Body of pancreas (tissue), 4 donors: Measurements from ENCODE around the gene CARD11. TPM values are rescaled to one million over a fixed set of nuclear protein-coding genes. Genes with fewer than 3 reads are reported as not detected.

Experiments used
- ATAC-seq: fragments of 150-250 bp; one replicate; pipeline ENCODE4 v1.9.1; 2016
- DNase-seq, 4 donors: peaks; one replicate each; pipeline ENCODE4 v3.0.0-alpha.2; 2019
- H3K27ac ChIP-seq, 4 donors: fragments of 200-600 bp; sonication (generic); 1 replicate in 3 of 4; 2 replicates in 1 of 4; pipeline versions ENCODE4 v1.5.1 to v1.6.1; 2016 to 2019; ENCODE audit warnings: mild to moderate bottlenecking in 1 of 4, mixed read lengths in 1 of 4, moderate library complexity in 1 of 4
- H3K27me3 ChIP-seq, 2 donors: fragments of 200-600 bp; sonication (generic); one replicate each; pipeline ENCODE4 v1.6.0; 2016; ENCODE audit warnings: mild to moderate bottlenecking in 1 of 2
- H3K36me3 ChIP-seq, 2 donors: fragments of 200-600 bp; sonication (generic); replicated peaks in 1 of 2; 2 replicates each; pipeline ENCODE4 v1.5.1; 2016; ENCODE audit warnings: low read depth in 2 of 2; ENCODE audit not compliant: insufficient read depth in 1 of 2
- H3K4me1 ChIP-seq: fragments of 200-600 bp; sonication (generic); one replicate; pipeline ENCODE4 v1.6.0; 2016
- H3K4me3 ChIP-seq, 2 donors: fragments of 200-600 bp; sonication (generic); 1 replicate in 1 of 2; 2 replicates in 1 of 2; pipeline ENCODE4 v1.5.1; 2016 to 2019
- H3K9me3 ChIP-seq, 3 donors: fragments of 200-600 bp; sonication (generic); 1 replicate in 2 of 3; 2 replicates in 1 of 3; pipeline ENCODE4 v1.5.1; 2016
- CTCF ChIP-seq, 7 experiments: fragments of 450-650 bp in 4 of 7; fragments of 200-600 bp in 3 of 7; sonication (generic) in 3 of 7; IDR thresholded peaks; one replicate each; pipeline ENCODE4 v1.5.1; 2016 to 2019; ENCODE audit warnings: antibody characterized with exemption in 7 of 7
- POLR2A ChIP-seq, 3 donors: fragments of 450-650 bp; IDR thresholded peaks; one replicate each; pipeline ENCODE4 v1.6.1; 2016; ENCODE audit warnings: antibody characterized with exemption in 3 of 3, mild to moderate bottlenecking in 2 of 3
- WGBS, 2 donors: methylation state at CpG; one replicate each; pipeline ENCODE4 v1.1.5; 2017; 5-methylcytosine and 5-hydroxymethylcytosine counted together
- intact Hi-C: fragments of 100-400 bp; cut with DNase I; formaldehyde crosslinking; loops from one replicate; pipeline ENCODE4 v1.15.1; 2023
- total RNA-seq, 2 donors: library from RNA; depleted of rRNA; stranded (reverse); fragments of >200 nt; gene quantifications; one replicate each; pipeline ENCODE4 v1.1.0, GENCODE V29; 2016

Gene CARD11
- total RNA-seq, 2 donors from 2014 or later: 2.0 to 3.4 TPM

GRCh38 chr7:3078514-3078913 lies 34.8 kb upstream of the CARD11 start:
- Histone ChIP-seq H3K9me3 (no peaks in the 10 kb centered on the region), H3K4me1 (no peaks in the 10 kb centered on the region), H3K27ac (no peak overlapping the region), H3K36me3 (no peaks in the 10 kb centered on the region), H3K4me3 (no peak overlapping the region), H3K27me3 (no peaks in the 10 kb centered on the region)
- no peak for TF ChIP-seq POLR2A (IDR thresholded peaks at IDR 0.05)
- no peak for TF ChIP-seq CTCF (IDR thresholded peaks at IDR 0.05)
- 77 to 82% methylated on average over 7 of the region's 7 CpGs for WGBS, 2 donors
- DNase-seq (no peak), ATAC-seq (no peak)
- intact Hi-C loops: no loop called here

GRCh38 chr7:3076700-3077099 lies 33.0 kb upstream of the CARD11 start:
- intact Hi-C loops: no loop called here
- no peak overlapping the region for H3K27ac ChIP-seq
- no peaks in the 10 kb centered on the region for H3K27me3 ChIP-seq
- no peaks in the 10 kb centered on the region for H3K36me3 ChIP-seq
- H3K4me1 ChIP-seq: no peaks in the 10 kb centered on the region
- 72 to 90% methylated on average over 4 of the region's 4 CpGs for WGBS, 2 donors
- H3K9me3 ChIP-seq: no peaks in the 10 kb centered on the region
- ATAC-seq (no peak), DNase-seq (no peak)
- TF ChIP-seq POLR2A (IDR thresholded peaks at IDR 0.05) (no peak), CTCF (IDR thresholded peaks at IDR 0.05) (no peak)
- H3K4me3 ChIP-seq: no peak overlapping the region

GRCh38 chr7:3076163-3076562 lies 32.5 kb upstream of the CARD11 start:
- intact Hi-C loops: no loop called here
- TF ChIP-seq CTCF (IDR thresholded peaks at IDR 0.05) (no peak), POLR2A (IDR thresholded peaks at IDR 0.05) (no peak)
- WGBS, 2 donors: 75 to 77% methylated on average over 3 of the region's 3 CpGs
- no peak overlapping the region for H3K4me3 ChIP-seq
- H3K4me1 ChIP-seq: no peaks in the 10 kb centered on the region
- ATAC-seq: no peak
- H3K36me3 ChIP-seq: no peaks in the 10 kb centered on the region
- H3K27me3 ChIP-seq: no peaks in the 10 kb centered on the region
- no peaks in the 10 kb centered on the region for H3K9me3 ChIP-seq
- no peak for DNase-seq
- H3K27ac ChIP-seq: no peak overlapping the region

- DNase-seq (no peak), ATAC-seq (no peak)
- Histone ChIP-seq H3K4me1 (no peaks in the 10 kb centered on the region), H3K27ac (no peak overlapping the region), H3K9me3 (no peaks in the 10 kb centered on the region), H3K36me3 (no peaks in the 10 kb centered on the region), H3K27me3 (no peaks in the 10 kb centered on the region), H3K4me3 (no peak overlapping the region)
- no peak for TF ChIP-seq POLR2A (IDR thresholded peaks at IDR 0.05)
- no peak for TF ChIP-seq CTCF (IDR thresholded peaks at IDR 0.05)
- intact Hi-C loops: no loop called here
- 69 to 70% methylated on average over 4 of the region's 4 CpGs for WGBS, 2 donors
Observed at GRCh38 chr7:3075441-3075840, 31.8 kb upstream of the CARD11 start.

GRCh38 chr7:3074459-3074821 lies 30.8 kb upstream of the CARD11 start:
- H3K9me3 ChIP-seq: no peaks in the 10 kb centered on the region
- TF ChIP-seq POLR2A (IDR thresholded peaks at IDR 0.05) (no peak), CTCF (IDR thresholded peaks at IDR 0.05) (no peak)
- H3K27me3 ChIP-seq: no peaks in the 10 kb centered on the region
- 73 to 91% methylated on average over 3 to 4 of the region's 4 CpGs for WGBS, 2 donors
- intact Hi-C loops: no loop called here
- no peaks in the 10 kb centered on the region for H3K36me3 ChIP-seq
- no peak overlapping the region for H3K4me3 ChIP-seq
- no peaks in the 10 kb centered on the region for H3K4me1 ChIP-seq
- H3K27ac ChIP-seq: no peak overlapping the region
- DNase-seq (no peak), ATAC-seq (no peak)
